Stimulated activated CD8-positive, alpha-beta memory T cell treated with anti-CD3 and anti-CD28 coated beads, Interleukin-2, amount 100 ng/mL, for 48 hours (primary cell): Measurements from ENCODE around the gene EPB41L5.
"Not testable (repeated sequence)": the region's sequence is repeated elsewhere in the genome, so short reads cannot be mapped to it uniquely, and the experiment has no call there.

ENCODE experiments used
- DNase-seq, 2 donors: peaks; one replicate each; pipeline ENCODE4 v3.0.0-alpha.2; 2020; ENCODE audit warnings: low read depth in 2 of 2

The EPB41L5 gene

GRCh38 chr2:120012771-120013596, at the start of gene EPB41L5:
Gene EPB41L5 (plus strand): TSS chr2:120013077. CDS start chr2:120019085, 6,008 bp downstream.
- DNase-seq = peak; percentile 79

- no peak for DNase-seq
Measured at GRCh38 chr2:119981896-119982295, 31.0 kb upstream of the EPB41L5 start.

GRCh38 chr2:119982506-119982905, 30.4 kb upstream of the EPB41L5 start:
- no peak for DNase-seq

GRCh38 chr2:119983108-119983507, 29.8 kb upstream of the EPB41L5 start:
- no peak for DNase-seq

GRCh38 chr2:119996148-119996547, 16.7 kb upstream of the EPB41L5 start:
- DNase-seq = no peak

- not testable (repeated sequence) for DNase-seq
Measured at GRCh38 chr2:119996896-119997891, 15.7 kb upstream of the EPB41L5 start.

GRCh38 chr2:120001471-120001870, 11.4 kb upstream of the EPB41L5 start:
- no peak for DNase-seq

GRCh38 chr2:120004254-120004653, 8.6 kb upstream of the EPB41L5 start:
- no peak for DNase-seq

- no peak for DNase-seq
Measured at GRCh38 chr2:120005834-120006521, 6.9 kb upstream of the EPB41L5 start.

- no peak for DNase-seq
Measured at GRCh38 chr2:120007851-120008250, 5.0 kb upstream of the EPB41L5 start.

- no peak for DNase-seq
Measured at GRCh38 chr2:120012363-120012762, 514 bp upstream of the EPB41L5 start.

- peak in 1 of 2 donors; percentile 16 for DNase-seq
Measured at GRCh38 chr2:120013597-120014223, 833 bp downstream of the EPB41L5 start.

GRCh38 chr2:120014226-120014980, 1.5 kb downstream of the EPB41L5 start:
- no peak for DNase-seq

- DNase-seq = no peak
Measured at GRCh38 chr2:120016800-120017199, 3.9 kb downstream of the EPB41L5 start.

- no peak for DNase-seq
Measured at GRCh38 chr2:120017201-120017600, 4.3 kb downstream of the EPB41L5 start.

- no peak for DNase-seq
Measured at GRCh38 chr2:120018549-120018948, 5.7 kb downstream of the EPB41L5 start.

- no peak for DNase-seq
Measured at GRCh38 chr2:120020554-120020953, 7.7 kb downstream of the EPB41L5 start.

- DNase-seq = not testable (repeated sequence)
Measured at GRCh38 chr2:120022505-120022904, 9.6 kb downstream of the EPB41L5 start.

GRCh38 chr2:120026890-120027289, 14.0 kb downstream of the EPB41L5 start:
- no peak for DNase-seq

- DNase-seq = no peak
Measured at GRCh38 chr2:120028795-120029194, 15.9 kb downstream of the EPB41L5 start.
